K562 (cell line): Measurements from ENCODE around the gene SULT2B1. TPM values are rescaled to one million over a fixed set of nuclear protein-coding genes. Genes with fewer than 3 reads are reported as not detected.

ENCODE experiments used
- ADNP ChIP-seq: fragments of 200-800 bp; sonication (Bioruptor generic); IDR thresholded peaks from 2 replicates; pipeline ENCODE4 v1.6.1; 2016; ENCODE audit warnings: missing genetic modification characterization, missing compliant biosample characterization
- CTBP1 ChIP-seq: fragments of 450-650 bp; IDR thresholded peaks from 2 replicates; pipeline ENCODE4 v1.6.1; 2016; ENCODE audit warnings: borderline replicate concordance
- DEAF1 ChIP-seq: fragments of 450-650 bp; formaldehyde crosslinking; IDR thresholded peaks from 2 replicates; pipeline ENCODE4 v1.4.0; 2020; ENCODE audit warnings: mild to moderate bottlenecking, moderate library complexity
- DIDO1 ChIP-seq: fragments of 450-650 bp; IDR thresholded peaks from 2 replicates; pipeline ENCODE4 v1.6.1; 2016; ENCODE audit warnings: low read depth, missing biosample characterization, missing genetic modification characterization
- MCM5 ChIP-seq: fragments of 450-650 bp; IDR thresholded peaks from 2 replicates; pipeline ENCODE4 v1.6.1; 2016; ENCODE audit warnings: low read depth
- MED1 ChIP-seq: sonication (generic); formaldehyde crosslinking; IDR thresholded peaks from 2 replicates; pipeline ENCODE4 v1.8.1; 2023; ENCODE audit warnings: missing genetic modification reagents, borderline replicate concordance
- MGA ChIP-seq: fragments of 450-650 bp; IDR thresholded peaks from 2 replicates; pipeline ENCODE4 v1.6.1; 2016; ENCODE audit warnings: mild to moderate bottlenecking, moderate library complexity
- TRIM25 ChIP-seq: fragments of 450-650 bp; IDR thresholded peaks from 2 replicates; pipeline ENCODE4 v1.7.0; 2016; ENCODE audit warnings: borderline replicate concordance
- ZBTB5 ChIP-seq: fragments of 450-650 bp; IDR thresholded peaks from 2 replicates; pipeline ENCODE4 v1.6.1; 2017; ENCODE audit warnings: antibody characterized with exemption
- polyA plus RNA-seq, 8 experiments: library from polyadenylated mRNA; depleted of rRNA in 4 of 8; stranded (reverse) in 5 of 8; unstranded in 3 of 8; fragments of >200 nt; fragmentation: Nextera tagmentation in 2 of 8; fragmentation: Illumina TruSeq in 1 of 8; extraction: Ambion mirVana in 2 of 8; extraction: Trizol in 1 of 8; gene quantifications; 2 replicates each; pipeline versions ENCODE4 v1.2.1 to v1.2.3, GENCODE V29; 2011 to 2014; ENCODE audit warnings: inconsistent platforms in 1 of 8, missing spikeins in 1 of 8
- total RNA-seq, 7 experiments: library from RNA; depleted of rRNA in 6 of 7; stranded (reverse); fragments of >200 nt in 6 of 7; fragmentation: Illumina TruSeq in 2 of 7; extraction: Trizol in 2 of 7; gene quantifications; 2 replicates each; pipeline versions ENCODE4 v1.2.1 to v1.2.3, GENCODE V29; 2011 to 2021; ENCODE audit warnings: low replicate concordance in 1 of 7

SULT2B1 gene
- total and polyA plus RNA-seq, 9 of the 15 experiments (the other 6 are each of a cell fraction or from before 2014, with no cell fraction given) = 0.09 to 0.62 (median 0.22) TPM; not detected in 2

GRCh38 chr19:48646001-48646721, 94.2 kb downstream of the SULT2B1 start, which contains the start of gene CA11 (continued):
- 0 out of 2 replicates have a peak, but pooled peaks have one; percentile 69 for TF ChIP-seq TRIM25
- no peak for TF ChIP-seq ADNP (tag)
- peak; percentile 67; the same call in 1 of the 2 replicates for TF ChIP-seq DIDO1 (tag)
- 0 out of 2 replicates have a peak, but pooled peaks have one; percentile 72 for TF ChIP-seq ZBTB5
- peak; percentile 97; the same call in 1 of the 2 replicates for TF ChIP-seq MCM5
- no peak for TF ChIP-seq MED1 (CRISPR knock-in tag)
- peak; percentile 91; the same call in 1 of the 2 replicates for TF ChIP-seq DEAF1 (CRISPR knock-in tag)
- TF ChIP-seq CTBP1 = peak; percentile 61
- TF ChIP-seq MGA = peak; percentile 64; the same call in 1 of the 2 replicates
